SJCRH30 (cell line): ENCODE results near the gene XRRA1. TPM values are rescaled to one million over a fixed set of nuclear protein-coding genes. Genes with fewer than 3 reads are reported as not detected.

ENCODE experiments used
- DNase-seq, 2 experiments: peaks; one replicate each; pipeline ENCODE4 v3.0.0-alpha.2; 2015 to 2020
- H3K27ac ChIP-seq: fragments of 250-450 bp; sonication (Bioruptor Pico); 2 replicates; pipeline ENCODE4 v1.5.1; 2020; ENCODE audit warnings: mild to moderate bottlenecking, moderate library complexity
- H3K27me3 ChIP-seq: fragments of 250-450 bp; sonication (Bioruptor Pico); 2 replicates; pipeline ENCODE4 v1.5.1; 2020; ENCODE audit warnings: mild to moderate bottlenecking, moderate library complexity
- H3K36me3 ChIP-seq: fragments of 250-450 bp; sonication (Bioruptor Pico); 2 replicates; pipeline ENCODE4 v1.5.1; 2020; ENCODE audit warnings: mild to moderate bottlenecking, moderate library complexity
- H3K4me1 ChIP-seq: fragments of 250-450 bp; sonication (Bioruptor Pico); 2 replicates; pipeline ENCODE4 v1.5.1; 2020; ENCODE audit warnings: mild to moderate bottlenecking, moderate library complexity
- H3K4me3 ChIP-seq: fragments of 250-450 bp; sonication (Bioruptor Pico); 2 replicates; pipeline ENCODE4 v1.5.1; 2020; ENCODE audit warnings: mild to moderate bottlenecking, moderate library complexity
- H3K9me3 ChIP-seq: fragments of 250-450 bp; sonication (Bioruptor Pico); replicated peaks from 2 replicates; pipeline ENCODE4 v1.5.1; 2020; ENCODE audit warnings: mild to moderate bottlenecking, moderate library complexity
- total RNA-seq: library from RNA; depleted of rRNA; stranded (reverse); fragments of >200 nt; shearing (Covaris generic); gene quantifications from 2 replicates; pipeline ENCODE4 v1.2.3, GENCODE V29; 2014; rRNA removed

XRRA1 gene
- total RNA-seq, 1 experiment from 2014 or later, result 5.7 TPM

DNA sequence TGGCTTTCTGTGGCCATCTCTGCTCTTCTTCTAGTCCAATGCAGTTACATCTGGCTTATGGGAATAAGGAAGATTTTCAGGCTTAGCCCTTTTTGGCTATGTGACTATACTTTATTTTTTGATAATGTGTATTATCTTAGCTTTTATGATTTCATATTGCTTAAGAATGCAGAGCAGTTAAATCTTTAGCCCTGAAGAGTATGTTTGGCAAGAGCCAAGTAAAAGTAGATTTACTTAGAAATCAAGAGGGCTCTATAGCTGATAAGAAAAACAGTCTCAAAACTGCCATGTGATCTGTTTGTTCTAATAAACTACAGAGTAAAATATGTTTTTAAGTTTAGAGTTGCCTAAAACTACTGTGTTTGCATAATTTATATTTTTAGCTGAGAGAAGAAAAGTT, 139.1 kb downstream of the XRRA1 start:
- Histone ChIP-seq H3K36me3 (peaks cover 15% of the 10 kb centered on the region), H3K4me1 (0 out of 2 replicates have a peak, but pooled peaks cover 2% of the 10 kb centered on the region), H3K4me3 (no peak overlapping the region), H3K27ac (no peak overlapping the region), H3K9me3 (no peaks in the 10 kb centered on the region), H3K27me3 (no peaks in the 10 kb centered on the region)
- no peak for DNase-seq

DNA sequence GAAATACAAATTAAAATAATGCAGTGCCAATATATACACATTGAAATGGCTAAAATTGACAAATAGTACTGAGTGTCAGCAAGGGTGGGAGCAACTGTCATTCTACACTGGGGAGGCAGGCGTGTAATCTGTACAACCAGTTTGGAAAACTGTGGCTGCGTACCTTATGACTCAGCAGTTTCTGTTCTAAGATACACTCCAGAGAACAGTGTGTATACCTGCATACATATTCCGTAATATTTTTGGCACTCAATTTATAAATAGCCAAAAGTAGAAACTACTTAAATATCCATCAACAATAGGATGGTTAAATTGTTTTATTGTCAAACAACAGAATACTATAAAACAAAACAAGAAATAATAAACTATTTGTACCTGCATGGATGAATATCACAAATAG, 142.6 kb downstream of the XRRA1 start:
- no peak overlapping the region for H3K4me3 ChIP-seq
- H3K9me3 ChIP-seq, result no peaks in the 10 kb centered on the region
- H3K27me3 ChIP-seq, result no peaks in the 10 kb centered on the region
- H3K36me3 ChIP-seq, result no peaks in the 10 kb centered on the region
- DNase-seq, result no peak
- H3K4me1 ChIP-seq, result 0 out of 2 replicates have a peak, but pooled peaks cover 2% of the 10 kb centered on the region
- H3K27ac ChIP-seq, result no peak overlapping the region

DNA sequence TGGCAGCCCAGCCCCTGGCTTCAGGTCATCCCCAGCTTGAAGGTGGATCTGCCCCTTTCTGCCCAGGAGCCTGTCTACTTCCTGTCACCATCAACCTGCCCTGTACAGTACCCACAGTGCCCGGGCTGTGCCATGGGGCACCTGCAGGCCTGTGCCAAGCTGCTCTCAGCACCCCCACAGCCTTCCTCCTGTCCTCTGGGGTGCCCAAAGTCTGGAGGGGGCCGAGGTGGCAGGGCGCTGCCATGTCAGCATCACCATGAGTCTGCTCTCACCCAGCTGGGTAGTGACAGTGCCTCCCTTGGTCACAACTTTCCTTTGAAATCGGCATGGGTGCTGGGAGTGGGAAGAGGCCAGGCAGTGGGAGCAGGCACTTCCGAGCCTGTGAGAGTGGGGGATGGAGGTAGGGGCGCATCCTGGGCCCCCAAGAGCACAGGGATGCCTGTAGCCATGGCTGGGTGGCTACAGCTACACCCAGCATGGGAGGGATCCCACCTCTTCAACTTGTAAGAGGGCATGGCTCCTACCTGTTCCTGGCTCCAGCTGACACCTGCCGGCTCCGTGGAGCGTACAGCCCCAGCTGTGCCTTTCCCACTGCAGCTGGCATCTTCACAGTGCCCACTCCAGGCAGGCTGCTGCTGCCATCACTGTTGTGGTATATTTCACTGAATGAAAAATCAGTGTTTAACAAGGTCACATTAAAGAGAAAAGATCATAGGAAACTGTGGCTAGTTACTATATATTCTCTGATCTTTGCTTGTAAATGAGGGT, 157.4 kb downstream of the XRRA1 start:
- no peak for DNase-seq
- H3K36me3 ChIP-seq, result peaks cover 36% of the 10 kb centered on the region

More for the DNA sequence above, 157.4 kb downstream of the XRRA1 start:
- Histone ChIP-seq H3K27ac (no peak overlapping the region), H3K9me3 (0 out of 2 replicates have a peak, but pooled peaks cover 3% of the 10 kb centered on the region), H3K4me1 (no peaks in the 10 kb centered on the region), H3K27me3 (no peaks in the 10 kb centered on the region), H3K4me3 (no peak overlapping the region)

Other genes starting within 250 kb of the XRRA1 start
- gene CHRDL2, start 217.7 kb downstream of the XRRA1 start, total RNA-seq, result not detected in 2 replicates
- 16.0 and 17.8 TPM in 2 replicates for gene RNF169, start 200.2 kb downstream of the XRRA1 start, total RNA-seq
- 61.3 and 77.8 TPM in 2 replicates for gene SPCS2, start 175 bp upstream of the XRRA1 start, total RNA-seq
- 10.4 and 10.8 TPM in 2 replicates for gene NEU3, start 39.8 kb upstream of the XRRA1 start, total RNA-seq
- not detected in 2 replicates for gene OR2AT4, start 147.8 kb upstream of the XRRA1 start, total RNA-seq
- 0.20 and 0.73 TPM in 2 replicates for gene SLCO2B1, start 202.0 kb upstream of the XRRA1 start, total RNA-seq